Heart left ventricle (tissue), 16 donors: ENCODE measurements around the gene SMURF1. TPM values are rescaled to one million over a fixed set of nuclear protein-coding genes. Genes with fewer than 3 reads are reported as not detected.
A peak's percentile ranks its signal among the peaks of the same experiment; 100 is the strongest.

ENCODE experiments used
- ATAC-seq, 4 donors: fragments of 200-7000 bp; cut with Tn5 transposase; one replicate each; pipeline ENCODE4 v1.9.1; 2020 to 2022; ENCODE audit warnings: moderate library complexity in 4 of 4, mild to moderate bottlenecking in 3 of 4, moderate number of reproducible peaks in 1 of 4
- DNase-seq, 5 donors: peaks; one replicate each; pipeline ENCODE4 v3.0.0-alpha.2; 2020
- H3K27ac ChIP-seq, 12 donors: fragments of 200-600 bp; sonication (generic) in 4 of 12; one replicate each; pipeline versions ENCODE4 v1.5.0 to v1.8.0; 2016 to 2022; ENCODE audit warnings: mild to moderate bottlenecking in 2 of 12
- H3K27me3 ChIP-seq, 9 donors: fragments of 200-600 bp; sonication (generic) in 2 of 9; one replicate each; pipeline versions ENCODE4 v1.5.1 to v1.8.0; 2016 to 2022; ENCODE audit warnings: mild to moderate bottlenecking in 3 of 9
- H3K36me3 ChIP-seq, 9 donors: fragments of 200-600 bp; sonication (generic) in 2 of 9; one replicate each; pipeline versions ENCODE4 v1.5.0 to v1.8.0; 2018 to 2022; ENCODE audit warnings: mild to moderate bottlenecking in 2 of 9
- H3K4me1 ChIP-seq, 12 donors: fragments of 200-600 bp; sonication (generic) in 4 of 12; one replicate each; pipeline versions ENCODE4 v1.5.0 to v1.8.0; 2016 to 2022; ENCODE audit warnings: mild to moderate bottlenecking in 3 of 12
- H3K4me3 ChIP-seq, 12 donors: fragments of 200-600 bp; sonication (generic) in 4 of 12; one replicate each; pipeline versions ENCODE4 v1.5.0 to v1.8.0; 2017 to 2022; ENCODE audit warnings: mild to moderate bottlenecking in 9 of 12, moderate library complexity in 4 of 12
- H3K9me3 ChIP-seq, 12 donors: fragments of 200-600 bp; sonication (generic) in 4 of 12; one replicate each; pipeline versions ENCODE4 v1.5.0 to v1.8.0; 2016 to 2022; ENCODE audit warnings: mild to moderate bottlenecking in 1 of 12
- CTCF ChIP-seq, 12 donors: fragments of 200-600 bp; sonication (generic) in 4 of 12; IDR thresholded peaks; one replicate each; pipeline versions ENCODE4 v1.5.0 to v1.8.0; 2018 to 2022; ENCODE audit warnings: antibody characterized with exemption in 12 of 12, mild to moderate bottlenecking in 5 of 12
- POLR2A ChIP-seq, 2 donors: fragments of 450-650 bp; IDR thresholded peaks; one replicate each; pipeline ENCODE4 v1.6.1; 2017; ENCODE audit warnings: antibody characterized with exemption in 2 of 2, mild to moderate bottlenecking in 2 of 2, moderate library complexity in 2 of 2
- WGBS, 4 donors: extraction: QIAGEN DNeasy Blood & Tissue Kit in 2 of 4; methylation state at CpG; one replicate each; pipeline versions ENCODE4 v1.1.5 to v1.1.7; 2013 to 2018; 5-methylcytosine and 5-hydroxymethylcytosine counted together
- intact Hi-C, 10 donors: fragments of 100-400 bp; cut with DNase I; formaldehyde crosslinking; loops; one replicate each; pipeline versions ENCODE4 v1.11.1 to v1.14.2; 2022
- polyA plus RNA-seq, 2 donors: library from polyadenylated mRNA; stranded (reverse); fragments of 200-250 nt; gene quantifications; one replicate each; pipeline ENCODE4 v1.2.3, GENCODE V29; 2013
- total RNA-seq, 9 donors: library from RNA; depleted of rRNA in 2 of 9; stranded (reverse); fragments of >200 nt in 2 of 9; fragmentation: NEBNext Ultra II Directional in 3 of 9; extraction: Animal tissue kit (Norgen Biotek cat#: 25700) in 3 of 9; gene quantifications; one replicate each; pipeline versions ENCODE4 v1.1.0 to v1.2.4, GENCODE V29; 2016 to 2023
- donor health status: ischemic (EF 13 %, LVEDD 7.1; RV severe dilation, severe dysfunction).
- donor health status: healthy with polysubstance abuse.
- donor health status: DM: no; HTN: yes; CAD: no.
- donor health status: DM: no; HTN: no; CAD: no.
- donor health status: ischemic (EF 25% LVEDD 6.9; RV normal size, moderate dysfunction).
- donor health status: ischemic (EF 25% LVEDD 5.7; RV mildly dilated, moderate dysfunction).
- donor health status: healthy.
- donor health status: DM: yes; HTN: yes; CAD: no.
- donor health status: ischemic (EF 35%, LVEDD 5.7; RV mildly dilated, moderate dysfunction).
- donor health status: nonischemic (EF 11% LVEDD 7.7; RV severe dilation, severe dysfunction).
- donor health status: DM: yes; HTN: yes; CAD: no.
- donor health status: PGD.
- donor health status: ischemic (EF 29% LVEDD 5.4; RV normal size, mild dysfunction).
- donor health status: nonischemic (EF 23%, LVEDD 6.1; RV moderate dilation, normal function).

The SMURF1 gene
- total and polyA plus RNA-seq, 11 donors = 3.5 to 15.4 (median 12.4) TPM

GRCh38 chr7:99096124-99096887, 47.6 kb downstream of the SMURF1 start:
- intact Hi-C loops = loop anchor here in 1 of 10 donors (5.0 kb wide), 1 partner anchor 46 kb away; the partner anchor contains the start of gene SMURF1
- Histone ChIP-seq H3K4me3 (no peak overlapping the region), H3K27me3 (no peaks in the 10 kb centered on the region), H3K4me1 (peaks cover 0 to 43% (median 15%) of the 10 kb centered on the region in 12 donors), H3K36me3 (no peaks in the 10 kb centered on the region), H3K27ac (peak overlapping the region in 10 of 12 donors; percentile 14 to 72 (median 38)), H3K9me3 (peaks cover 0 to 27% (median 5%) of the 10 kb centered on the region in 12 donors)
- 65 to 73% (median 69%) methylated on average over 6 of the region's 6 CpGs for WGBS, 4 donors
- peak in 3 of 4 donors; percentile 68 to 81 (median 73) for ATAC-seq
- DNase-seq = no peak
- TF ChIP-seq POLR2A (IDR thresholded peaks at IDR 0.05) = no peak
- no peak for TF ChIP-seq CTCF (IDR thresholded peaks at IDR 0.05)

GRCh38 chr7:99095698-99096097, 48.2 kb downstream of the SMURF1 start:
- DNase-seq = peak in 3 of 5 donors; percentile 32 to 47 (median 35)

GRCh38 chr7:99094401-99094800, 49.5 kb downstream of the SMURF1 start:
- Histone ChIP-seq H3K36me3 (no peaks in the 10 kb centered on the region), H3K4me1 (peaks cover 0 to 40% (median 10%) of the 10 kb centered on the region in 12 donors), H3K9me3 (peaks cover 0 to 18% (median 5%) of the 10 kb centered on the region in 12 donors), H3K27me3 (no peaks in the 10 kb centered on the region), H3K4me3 (no peak overlapping the region), H3K27ac (no peak overlapping the region)
- no peak for ATAC-seq
- no peak for TF ChIP-seq POLR2A (IDR thresholded peaks at IDR 0.05)
- no peak for TF ChIP-seq CTCF (IDR thresholded peaks at IDR 0.05)
- intact Hi-C loops = no loop called here
- no peak for DNase-seq

More at GRCh38 chr7:99095698-99096097, 48.2 kb downstream of the SMURF1 start:
- Histone ChIP-seq H3K9me3 (peaks cover 0 to 27% (median 5%) of the 10 kb centered on the region in 12 donors), H3K27ac (peak overlapping the region in 10 of 12 donors; percentile 14 to 72 (median 38)), H3K36me3 (no peaks in the 10 kb centered on the region), H3K4me3 (no peak overlapping the region), H3K27me3 (no peaks in the 10 kb centered on the region), H3K4me1 (peaks cover 0 to 43% (median 14%) of the 10 kb centered on the region in 12 donors)
- TF ChIP-seq POLR2A (IDR thresholded peaks at IDR 0.05) = no peak
- no peak for TF ChIP-seq CTCF (IDR thresholded peaks at IDR 0.05)
- intact Hi-C loops = loop anchor here in 1 of 10 donors (5.0 kb wide), 1 partner anchor 47 kb away; the partner anchor contains the start of gene SMURF1
- 39 to 74% (median 66%) methylated on average over 3 of the region's 3 CpGs for WGBS, 4 donors
- peak; percentile 24 to 71 (median 66) for ATAC-seq

GRCh38 chr7:99092064-99092720, 51.7 kb downstream of the SMURF1 start:
- H3K4me1 ChIP-seq = peaks cover 0 to 28% (median 7%) of the 10 kb centered on the region in 12 donors

More at GRCh38 chr7:99092064-99092720, 51.7 kb downstream of the SMURF1 start:
- H3K9me3 ChIP-seq = peaks cover 0 to 3% (median 0%) of the 10 kb centered on the region in 12 donors
- TF ChIP-seq POLR2A (IDR thresholded peaks at IDR 0.05) (no peak), CTCF (IDR thresholded peaks at IDR 0.05) (no peak)
- no peak overlapping the region for H3K4me3 ChIP-seq
- ATAC-seq (no peak), DNase-seq (no peak)
- no peaks in the 10 kb centered on the region for H3K27me3 ChIP-seq
- H3K27ac ChIP-seq = no peak overlapping the region
- intact Hi-C loops = no loop called here
- 85 to 96% (median 94%) methylated on average over 11 of the region's 11 CpGs for WGBS, 4 donors
- peaks cover 0 to 4% (median 0%) of the 10 kb centered on the region in 9 donors for H3K36me3 ChIP-seq
